AG09319 (cell line): Measurements from ENCODE around the gene CHRM1.

Experiments used
- DNase-seq: peaks from one replicate; pipeline ENCODE4 v3.0.0-alpha.2; 2010; ENCODE audit warnings: low read depth; ENCODE audit errors: extremely low read depth
- CTCF ChIP-seq: IDR thresholded peaks from 2 replicates; pipeline ENCODE4 v1.5.1; 2011; ENCODE audit warnings: low read depth, mild to moderate bottlenecking, inconsistent platforms, low read length, moderate library complexity

CHRM1 gene

GRCh38 chr11:62921201-62921572, at the start of gene CHRM1:
Gene CHRM1 (minus strand): TSS chr11:62921363. CDS start chr11:62911100, 10,263 bp downstream.
- no peak for DNase-seq
- TF ChIP-seq CTCF = no peak

- no peak for DNase-seq
- no peak for TF ChIP-seq CTCF
These were observed 44.4 kb upstream of the CHRM1 start for GRCh38 chr11:62965574-62965973.

GRCh38 chr11:62962391-62962790, 41.2 kb upstream of the CHRM1 start:
- TF ChIP-seq CTCF = no peak
- DNase-seq = no peak

- TF ChIP-seq CTCF = no peak
- no peak for DNase-seq
These were observed 39.9 kb upstream of the CHRM1 start for GRCh38 chr11:62961017-62961570.

GRCh38 chr11:62959422-62959980, 38.3 kb upstream of the CHRM1 start:
- no peak for TF ChIP-seq CTCF
- DNase-seq = no peak

- TF ChIP-seq CTCF = no peak
- no peak for DNase-seq
These were observed 37.6 kb upstream of the CHRM1 start for GRCh38 chr11:62958547-62959421.

- DNase-seq = no peak
These were observed 36.0 kb upstream of the CHRM1 start for GRCh38 chr11:62957147-62957546.

More at GRCh38 chr11:62957147-62957546, 36.0 kb upstream of the CHRM1 start:
- TF ChIP-seq CTCF = no peak
